NCI-H1436 treated with DMSO at 0.1 percent for 48 hours (cell line): Measurements from ENCODE around the gene ZNF275.
"Not testable (repeated sequence)": the region's sequence is repeated elsewhere in the genome, so short reads cannot be mapped to it uniquely, and the experiment has no call there.

Experiments
- DNase-seq: peaks from one replicate; lab custom pipeline; 2025; lab: John Stamatoyannopoulos, UW

Gene ZNF275

DNA sequence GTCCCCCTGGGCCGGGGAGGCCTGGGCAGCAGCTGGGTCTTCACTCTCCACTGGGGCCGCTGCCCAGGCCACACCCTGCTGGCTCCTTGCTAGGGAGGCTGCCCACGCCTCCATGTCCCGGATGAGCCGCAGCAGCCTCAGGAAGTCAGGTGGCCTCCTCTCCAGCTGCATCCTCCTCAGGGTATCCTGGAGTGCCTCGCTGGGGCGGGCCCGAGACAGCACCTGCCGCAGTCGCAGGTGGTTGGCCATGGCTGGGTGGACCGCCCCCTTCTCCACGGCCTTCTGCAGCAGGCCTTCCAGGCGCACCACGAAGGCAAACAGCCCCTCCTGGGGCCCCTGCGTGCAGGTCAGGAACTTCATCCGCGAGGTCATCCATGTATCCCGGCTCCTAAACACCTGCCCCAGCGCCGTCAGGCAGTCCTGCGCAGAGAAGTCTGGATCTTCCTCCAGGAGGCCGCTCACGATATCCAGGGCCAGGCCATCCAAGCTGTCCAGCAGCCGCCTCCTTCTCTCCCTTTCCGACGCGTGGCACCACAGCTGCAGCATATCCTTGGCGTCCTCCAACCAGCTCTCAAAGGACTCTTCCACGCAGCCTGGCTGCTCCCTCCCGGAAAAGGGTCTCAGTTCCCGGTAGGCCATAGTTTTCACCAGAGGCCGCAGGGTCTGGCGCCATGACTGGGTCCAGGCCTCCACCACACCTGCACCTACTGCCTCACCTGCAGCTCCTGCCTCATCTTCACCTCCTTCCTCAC lies 14.5 kb upstream of the ZNF275 start:
- DNase-seq: no peak

DNA sequence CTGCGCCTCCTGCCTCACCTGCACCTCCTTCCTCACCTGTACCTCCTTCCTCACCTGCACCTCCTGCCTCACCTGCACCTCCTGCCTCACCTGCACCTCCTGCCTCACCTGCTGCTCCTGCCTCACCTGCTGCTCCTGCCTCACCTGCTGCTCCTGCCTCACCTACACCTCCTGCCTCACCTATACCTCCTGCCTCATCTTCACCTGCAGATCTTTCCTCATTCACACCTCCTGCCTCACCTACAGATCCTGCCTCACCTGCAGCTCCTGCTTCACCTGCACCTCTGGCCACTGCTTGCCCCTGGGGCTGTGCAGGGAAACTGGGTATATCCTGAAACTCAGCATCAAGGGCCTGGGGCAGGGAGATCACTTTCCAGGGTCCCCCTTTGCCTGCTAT lies 13.9 kb upstream of the ZNF275 start:
- DNase-seq: not testable (repeated sequence)

- DNase-seq: no peak
These were observed 13.3 kb upstream of the ZNF275 start for GRCh38 chrX:153320555-153321184.

DNA sequence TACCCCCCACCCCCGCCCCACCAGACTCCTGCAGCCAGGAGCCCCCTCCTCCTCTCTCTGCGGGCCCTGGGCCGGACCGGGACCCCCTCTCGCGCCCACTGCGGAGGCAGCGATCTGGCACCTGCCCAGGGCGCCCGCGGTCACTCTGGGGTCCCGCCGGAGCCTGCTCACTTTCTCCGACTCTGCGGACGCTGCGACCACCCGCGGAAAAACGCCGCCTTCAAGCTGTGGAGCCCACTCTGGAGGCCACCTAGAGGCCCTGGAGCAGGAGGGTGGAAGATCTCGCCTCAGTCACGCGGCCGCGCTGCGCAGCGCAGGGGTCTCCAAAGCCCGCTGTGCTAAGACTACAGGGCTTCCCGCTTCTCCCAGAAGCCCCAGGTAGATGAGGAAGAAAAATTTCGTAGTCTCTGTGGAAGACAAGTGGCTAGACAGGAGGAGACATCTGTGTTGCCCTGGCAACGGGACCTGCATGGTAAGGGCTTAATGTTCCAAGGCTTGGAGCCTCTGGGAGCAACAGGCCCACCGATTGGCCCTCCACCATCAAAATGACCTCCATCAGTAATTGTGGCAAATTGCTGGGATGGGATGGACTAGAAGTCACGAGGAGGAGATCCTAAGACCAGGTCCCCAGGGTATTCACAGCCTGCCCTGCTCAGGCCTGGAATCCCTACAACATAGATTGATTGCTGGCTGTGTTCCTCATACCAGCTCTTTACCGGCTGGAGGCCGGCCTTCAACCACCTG lies 12.4 kb upstream of the ZNF275 start, which contains the start of gene PNMA6F:
Gene PNMA6F (minus strand): TSS at position 387 of the 744 bp plus-strand sequence. CDS start 1,093 bp downstream, outside the sequence.
- DNase-seq: no peak

GRCh38 chrX:153327561-153327960 lies 6.4 kb upstream of the ZNF275 start:
- DNase-seq: no peak

DNA sequence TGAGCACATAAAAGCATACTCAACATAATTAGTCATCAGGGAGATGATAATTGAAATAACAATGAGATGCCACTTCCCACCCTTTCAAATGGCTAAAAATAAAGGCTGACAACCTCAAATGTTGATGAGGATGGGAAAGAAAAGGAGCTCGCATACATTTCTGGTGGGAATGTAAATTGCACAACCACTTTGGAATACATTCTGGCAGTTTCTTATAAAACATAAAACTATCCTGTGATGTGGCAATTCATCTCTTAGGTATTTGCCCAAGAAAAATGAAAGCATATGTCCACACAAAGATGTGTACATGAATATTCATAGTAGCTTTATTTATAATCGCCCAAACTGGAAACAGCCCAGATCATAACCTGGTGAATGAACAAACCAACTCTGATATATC lies 687 bp upstream of the ZNF275 start:
- no peak for DNase-seq

DNA sequence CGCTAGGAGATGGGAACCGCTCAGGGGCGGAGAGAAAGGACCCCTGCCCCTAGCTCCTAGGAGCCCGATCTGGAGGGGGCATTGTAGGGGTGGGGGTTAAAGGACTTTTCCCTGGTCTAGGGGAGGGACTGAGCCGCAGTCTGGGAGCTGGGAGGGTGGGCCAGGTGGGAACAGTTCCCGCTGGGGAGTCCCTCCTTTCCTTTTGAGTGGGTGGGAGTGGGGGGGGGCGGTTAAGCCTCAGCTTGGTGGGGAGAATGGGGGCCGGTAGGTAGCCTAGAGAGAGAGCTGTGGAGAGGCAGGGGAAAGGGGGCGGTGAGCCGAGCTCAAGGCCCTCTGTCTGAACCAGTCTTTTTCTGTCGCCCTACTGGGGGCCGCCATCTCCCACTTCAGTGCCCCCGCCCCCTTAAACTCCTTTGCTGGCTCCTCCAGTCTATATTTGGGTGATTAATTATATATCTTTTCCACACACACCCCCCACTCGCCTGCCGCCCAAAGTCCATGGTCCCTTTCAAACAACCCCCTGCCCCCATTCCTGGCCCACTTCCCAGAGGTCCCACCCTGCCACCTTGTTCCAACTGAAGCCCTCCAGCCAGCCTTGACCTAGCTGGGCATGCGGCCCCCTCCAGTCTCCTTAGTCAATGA lies 822 bp downstream of the ZNF275 start:
- DNase-seq: no peak

- DNase-seq: no peak
These were observed 2.4 kb downstream of the ZNF275 start for GRCh38 chrX:153336121-153336894.

GRCh38 chrX:153336988-153337387 lies 3.0 kb downstream of the ZNF275 start:
- DNase-seq: no peak

GRCh38 chrX:153338836-153339235 lies 4.9 kb downstream of the ZNF275 start:
- DNase-seq: no peak

GRCh38 chrX:153339662-153340061 lies 5.7 kb downstream of the ZNF275 start:
- DNase-seq: no peak

DNA sequence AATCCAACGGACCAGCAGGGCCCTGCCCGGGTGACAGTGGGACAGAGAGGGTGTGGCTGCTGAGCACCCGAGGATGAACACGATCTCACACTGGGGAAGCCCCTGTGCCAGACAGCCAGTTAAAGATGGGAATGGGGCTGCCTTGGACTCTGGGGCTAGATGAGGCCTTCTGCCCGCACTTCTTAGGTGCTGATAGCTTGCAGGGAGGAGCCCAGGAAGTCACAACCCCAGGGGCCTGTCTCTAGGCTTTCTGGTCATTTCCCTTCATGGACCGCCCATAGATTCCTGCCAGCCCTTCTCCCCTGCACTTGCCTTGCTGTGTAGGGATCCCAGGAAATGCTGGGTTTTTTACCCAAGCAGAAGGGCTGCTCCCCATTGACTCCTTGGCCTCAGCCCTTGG lies 6.2 kb downstream of the ZNF275 start:
- DNase-seq: no peak

DNA sequence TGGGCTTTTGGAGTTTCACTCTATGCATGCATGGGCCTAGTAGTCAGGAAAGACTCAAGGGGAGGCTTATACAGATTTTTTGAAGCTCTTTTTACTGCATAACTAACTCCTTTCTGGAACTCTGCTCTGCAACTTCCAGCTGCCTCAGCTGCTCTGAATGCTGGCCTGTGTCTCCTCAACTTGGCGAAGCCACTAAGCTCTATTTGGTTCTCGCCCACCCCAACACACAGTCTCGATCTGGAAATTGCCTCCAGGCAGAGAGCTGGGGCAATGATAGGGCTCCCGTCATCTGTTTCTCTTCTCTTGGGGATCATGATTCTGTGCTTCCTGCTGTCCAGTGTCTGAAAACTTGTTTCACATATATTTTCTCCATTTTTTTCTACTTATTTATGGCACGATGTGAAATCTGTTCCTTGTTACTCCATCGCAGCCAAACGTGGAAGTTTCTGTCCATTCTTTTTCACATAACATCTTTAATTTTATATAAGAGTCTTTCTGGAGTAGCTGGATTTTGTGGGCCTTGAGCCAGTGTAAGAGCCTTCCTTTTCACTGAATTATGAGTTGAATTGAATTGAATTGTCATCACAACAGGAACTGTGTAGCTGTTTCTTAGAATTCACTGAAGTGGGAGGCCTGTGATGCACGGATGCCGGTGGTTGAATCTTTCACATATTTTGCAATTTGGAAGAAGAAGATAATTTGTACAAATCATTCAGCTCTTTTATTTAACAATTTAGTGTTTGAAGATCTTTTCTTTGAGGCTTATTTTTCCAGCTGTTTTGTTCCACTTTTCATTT lies 9.0 kb downstream of the ZNF275 start:
- DNase-seq: no peak

DNA sequence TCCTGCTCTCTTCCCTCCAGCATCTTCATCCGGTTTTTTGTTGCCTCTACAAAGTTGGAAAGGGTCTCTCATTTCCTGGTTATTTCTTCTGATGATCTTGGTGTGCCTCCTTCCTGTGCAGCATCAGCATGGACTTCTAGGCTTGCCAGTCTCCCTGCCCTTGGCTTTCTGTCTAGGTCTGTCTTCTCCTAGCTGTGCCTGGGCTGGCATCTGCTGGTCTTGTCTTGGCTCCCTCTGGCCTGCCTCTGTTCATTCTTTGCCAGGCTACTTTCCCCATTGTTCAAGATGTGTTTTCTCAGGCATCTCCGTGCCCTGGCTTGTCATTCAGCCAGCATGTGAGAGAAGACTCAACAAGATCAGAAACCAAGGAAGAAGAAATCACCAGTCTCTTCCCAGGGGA lies 9.7 kb downstream of the ZNF275 start:
- no peak for DNase-seq

- DNase-seq: no peak
These were observed 13.6 kb downstream of the ZNF275 start for GRCh38 chrX:153347530-153347929.

- no peak for DNase-seq
These were observed 14.5 kb downstream of the ZNF275 start for GRCh38 chrX:153348421-153348820.

GRCh38 chrX:153349952-153350351 lies 16.0 kb downstream of the ZNF275 start:
- DNase-seq: no peak

GRCh38 chrX:153351981-153352380 lies 18.0 kb downstream of the ZNF275 start:
- no peak for DNase-seq

- no peak for DNase-seq
These were observed 18.9 kb downstream of the ZNF275 start for GRCh38 chrX:153352858-153353257.

- no peak for DNase-seq
These were observed 19.5 kb downstream of the ZNF275 start for GRCh38 chrX:153353416-153353815.

DNA sequence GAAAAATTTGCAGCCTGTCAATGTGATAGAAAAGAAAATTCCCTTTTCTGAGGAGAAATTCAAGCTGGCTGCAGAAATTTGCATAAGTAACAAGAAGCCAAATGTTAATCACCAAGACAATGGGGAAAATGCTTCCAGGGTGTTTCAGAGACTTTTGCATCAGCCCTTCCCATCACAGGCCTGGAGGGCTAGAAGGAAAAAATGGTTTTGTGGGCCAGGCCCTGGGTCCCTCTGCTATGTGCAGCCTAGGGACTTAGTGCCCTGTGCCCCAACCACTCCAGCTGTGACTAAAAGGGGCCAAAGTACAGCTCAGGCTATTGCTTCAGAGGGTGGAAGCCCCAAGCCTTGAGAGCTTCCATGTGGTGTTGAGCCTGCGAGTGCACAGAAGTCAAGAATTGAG lies 23.9 kb downstream of the ZNF275 start:
- DNase-seq: no peak
